NCI-H69 (cell line): ENCODE results near the gene ZFAND3.

Source experiments
- DNase-seq: peaks from one replicate; lab custom pipeline; 2025; lab: John Stamatoyannopoulos, UW

ZFAND3 gene

GRCh38 chr6:38187325-38187724 lies 367.8 kb downstream of the ZFAND3 start:
- peak; percentile 59 for DNase-seq

DNA sequence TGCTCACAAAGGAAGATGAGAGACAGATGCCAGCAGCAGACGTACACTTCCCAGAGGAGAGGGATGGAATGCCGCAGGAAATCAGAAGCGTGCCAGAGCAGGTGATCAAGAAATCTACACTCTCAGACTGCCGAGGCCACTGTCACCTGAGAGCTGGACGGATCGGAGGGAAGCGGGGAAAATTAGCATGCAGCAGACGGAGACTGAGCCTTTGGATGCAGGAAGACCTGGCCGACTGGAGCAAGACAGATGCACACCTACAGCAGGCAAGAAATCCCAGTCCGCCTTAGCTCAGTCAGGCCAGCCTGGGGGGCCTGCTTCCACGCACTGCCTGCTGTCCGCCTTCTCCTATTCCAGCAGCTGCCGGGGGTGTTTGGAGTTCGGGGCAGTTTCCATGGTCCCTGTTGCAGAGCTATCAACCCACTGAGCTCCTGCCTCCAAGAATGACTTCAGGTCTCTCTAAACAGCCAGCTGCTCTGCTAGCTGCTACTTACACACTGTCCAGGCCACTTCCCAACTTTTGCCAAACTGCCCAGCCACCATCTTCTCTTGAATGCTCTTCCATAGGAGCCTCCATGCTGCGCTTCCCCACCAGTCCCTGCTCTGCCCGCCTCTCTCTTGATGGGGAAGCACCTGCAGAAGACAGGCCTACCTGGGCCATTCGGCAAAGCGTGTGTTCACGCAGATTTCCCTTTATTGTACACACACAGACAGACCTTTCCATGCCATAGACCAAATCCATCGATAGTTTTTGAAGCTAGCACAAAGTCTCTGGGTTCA lies 368.5 kb downstream of the ZFAND3 start:
- peak; percentile 25 for DNase-seq

DNA sequence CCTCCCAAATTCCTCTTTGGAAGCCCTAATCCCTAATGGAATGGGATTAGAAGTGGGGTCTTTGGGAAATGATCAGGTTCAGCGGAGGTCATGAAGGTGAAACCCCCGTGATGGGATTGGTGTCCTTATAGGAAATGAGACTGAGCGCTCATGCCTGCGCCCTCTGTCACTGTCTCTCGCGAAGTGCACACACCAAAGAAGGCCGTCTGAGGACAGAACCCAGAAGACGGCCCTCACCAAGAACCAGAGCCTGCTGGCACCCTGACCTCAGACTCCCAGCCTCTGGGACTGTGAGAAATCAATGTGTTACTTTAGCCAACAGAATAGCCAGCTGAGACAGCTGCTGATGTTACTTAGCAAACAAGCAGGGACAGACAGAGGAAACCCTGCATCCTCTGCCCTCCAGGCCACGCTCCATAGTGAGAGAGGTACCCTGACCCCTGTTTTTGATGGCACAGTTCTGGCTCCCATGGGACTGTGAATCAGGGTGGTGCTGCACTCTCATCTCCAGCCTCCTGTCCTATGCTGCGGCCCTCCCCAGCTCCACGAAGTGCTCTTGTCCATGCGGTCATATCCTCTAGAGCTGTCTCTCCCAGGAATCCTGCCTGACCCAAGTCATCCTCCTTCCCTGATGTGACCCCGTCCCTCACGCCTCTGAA lies 369.3 kb downstream of the ZFAND3 start:
- DNase-seq: peak; percentile 45

DNA sequence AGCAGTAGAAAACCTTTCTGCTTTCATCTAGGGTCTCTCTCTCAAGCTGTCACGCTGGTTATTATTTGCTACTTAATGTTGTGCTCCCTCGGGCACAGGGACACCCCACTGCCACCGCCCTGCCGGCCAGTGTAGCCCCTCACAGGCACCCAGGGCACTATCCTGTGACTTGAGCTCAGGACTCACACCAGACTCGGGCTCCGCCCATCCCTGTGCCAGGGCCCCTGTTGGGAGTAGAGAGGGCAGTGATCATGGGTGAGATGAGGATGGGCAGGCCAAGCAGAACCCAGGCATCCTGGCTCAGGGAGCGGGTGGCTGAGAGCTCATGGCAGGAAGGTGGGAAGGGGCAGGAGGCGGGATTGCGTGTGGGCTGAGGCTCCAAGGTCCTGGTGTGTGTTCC lies 371.9 kb downstream of the ZFAND3 start:
- no peak for DNase-seq

DNA sequence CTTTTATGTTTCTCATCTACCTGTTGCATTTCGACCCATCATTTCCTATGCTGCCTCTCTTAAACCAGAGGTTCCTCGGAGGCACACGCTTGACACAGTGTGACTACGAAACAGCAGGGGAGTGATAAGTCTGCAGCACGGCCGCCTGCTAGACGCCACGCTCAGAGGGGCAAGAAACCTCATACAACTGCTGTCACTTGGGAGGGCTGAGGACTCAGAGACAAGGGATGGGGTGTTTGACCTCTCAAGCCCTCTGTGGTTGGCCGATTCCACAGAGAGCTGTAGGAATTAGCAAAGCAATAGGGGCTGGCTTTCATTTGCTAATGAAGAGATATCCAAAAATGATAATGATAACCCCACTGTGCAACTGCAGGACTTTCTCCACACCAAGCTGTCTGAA lies 372.5 kb downstream of the ZFAND3 start:
- DNase-seq: peak; percentile 56

- DNase-seq: peak; percentile 92
Observed at GRCh38 chr6:38192487-38192886, 373.0 kb downstream of the ZFAND3 start.

DNA sequence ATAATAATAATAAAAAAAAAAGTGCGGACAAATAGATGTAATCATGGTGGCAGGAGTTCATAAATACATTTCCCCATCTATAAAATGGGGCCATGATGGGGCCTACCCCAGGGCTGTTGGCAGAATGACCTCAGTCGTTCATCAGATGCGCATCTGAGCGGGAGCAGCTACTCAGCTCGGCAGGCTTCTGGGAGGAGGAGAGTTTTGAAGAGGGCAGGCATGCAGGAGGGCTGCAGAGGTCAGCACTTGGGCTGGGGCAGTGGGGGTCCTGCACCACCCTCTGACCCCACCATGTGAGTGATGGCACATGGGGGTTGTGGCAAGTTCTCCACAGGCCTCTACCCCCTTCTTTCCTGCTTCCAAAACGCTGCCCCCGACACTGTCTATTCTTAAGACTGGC lies 373.5 kb downstream of the ZFAND3 start:
- peak; percentile 70 for DNase-seq

GRCh38 chr6:38193481-38194281 lies 374.2 kb downstream of the ZFAND3 start:
- DNase-seq: peak; percentile 98

DNA sequence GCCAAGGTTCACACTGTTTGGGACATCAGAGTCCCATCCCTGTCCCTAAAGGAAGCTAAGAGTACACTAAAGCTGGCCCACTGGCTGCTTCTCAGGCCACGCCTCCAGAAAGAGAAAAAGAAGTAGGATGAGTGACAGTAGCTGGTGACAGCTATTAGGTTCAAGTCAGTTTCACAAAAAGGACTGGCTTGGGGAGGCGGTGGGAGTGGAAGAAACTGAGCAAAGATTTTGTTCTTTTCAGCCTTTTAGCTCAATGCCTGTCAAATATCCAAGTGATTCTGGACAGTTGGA lies 374.7 kb downstream of the ZFAND3 start:
- DNase-seq: no peak

GRCh38 chr6:38194589-38194988 lies 375.1 kb downstream of the ZFAND3 start:
- no peak for DNase-seq

GRCh38 chr6:38195113-38195635 lies 375.6 kb downstream of the ZFAND3 start:
- DNase-seq: peak; percentile 54

DNA sequence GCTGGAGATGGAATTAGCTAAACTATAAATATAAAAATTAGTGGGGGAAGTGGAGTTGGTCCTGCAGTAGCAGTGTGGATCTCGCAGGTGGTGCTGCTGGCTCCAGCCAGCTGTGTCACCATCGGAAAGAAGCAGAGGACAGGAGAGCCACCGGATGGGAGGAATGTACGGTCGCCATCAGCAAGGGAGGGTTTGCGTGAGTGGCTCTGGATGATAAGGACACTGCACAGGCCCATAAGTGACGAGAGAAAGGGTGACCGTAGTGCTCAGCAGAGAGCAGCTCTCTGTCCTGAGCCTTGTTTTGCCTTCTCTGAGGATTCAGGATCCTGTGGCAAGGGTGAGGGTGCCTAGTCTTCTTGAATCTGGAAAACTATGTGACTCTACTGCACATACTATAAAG lies 378.7 kb downstream of the ZFAND3 start:
- peak; percentile 48 for DNase-seq
